ENCODE data around the gene NOTCH2. TPM values are rescaled to one million over a fixed set of nuclear protein-coding genes. Genes with fewer than 3 reads are reported as not detected.

NOTCH2 gene
- total RNA-seq, 1 donor from 2014 or later = 112 TPM

GRCh38 chr1:119902775-119903442, 166.6 kb downstream of the NOTCH2 start:
- Mint-ChIP-seq H3K4me3 (ENCODE audit: low read depth) (no peak overlapping the region), H3K4me1 (ENCODE audit: low read depth) (no peaks in the 10 kb centered on the region), H3K9me3 (ENCODE audit: low read depth) (peaks cover 9% of the 10 kb centered on the region), H3K27me3 (peaks cover 55% of the 10 kb centered on the region), H3K27ac (no peak overlapping the region), H3K36me3 (ENCODE audit: insufficient read depth) (peaks cover 5% of the 10 kb centered on the region)
- DNase-seq (ENCODE audit: low spot score, unreplicated experiment) = no peak
- TF ChIP-seq CTCF (IDR thresholded peaks at IDR 0.05; ENCODE audit: unreplicated experiment) = no peak

GRCh38 chr1:119898981-119899720, 170.3 kb downstream of the NOTCH2 start:
- DNase-seq (ENCODE audit: low spot score, unreplicated experiment) = no peak
- peaks cover 24% of the 10 kb centered on the region for H3K27me3 Mint-ChIP-seq
- TF ChIP-seq CTCF (IDR thresholded peaks at IDR 0.05; ENCODE audit: unreplicated experiment) = no peak
- H3K4me3 Mint-ChIP-seq (ENCODE audit: low read depth) = no peak overlapping the region
- H3K4me1 Mint-ChIP-seq (ENCODE audit: low read depth) = peaks cover 9% of the 10 kb centered on the region
- H3K36me3 Mint-ChIP-seq (ENCODE audit: insufficient read depth) = peaks cover 1% of the 10 kb centered on the region
- no peak overlapping the region for H3K27ac Mint-ChIP-seq
- H3K9me3 Mint-ChIP-seq (ENCODE audit: low read depth) = peaks cover 3% of the 10 kb centered on the region

GRCh38 chr1:119898530-119898929, 170.9 kb downstream of the NOTCH2 start:
- Mint-ChIP-seq H3K4me1 (ENCODE audit: low read depth) (peaks cover 15% of the 10 kb centered on the region), H3K9me3 (ENCODE audit: low read depth) (peaks cover 3% of the 10 kb centered on the region), H3K27ac (no peak overlapping the region), H3K27me3 (peaks cover 19% of the 10 kb centered on the region), H3K36me3 (ENCODE audit: insufficient read depth) (peaks cover 1% of the 10 kb centered on the region), H3K4me3 (ENCODE audit: low read depth) (no peak overlapping the region)
- no peak for DNase-seq (ENCODE audit: low spot score, unreplicated experiment)
- no peak for TF ChIP-seq CTCF (IDR thresholded peaks at IDR 0.05; ENCODE audit: unreplicated experiment)

GRCh38 chr1:119896303-119896702, 173.2 kb downstream of the NOTCH2 start, which contains the start of gene ADAM30:
ADAM30 (minus strand) TSS chr1:119896515; CDS start chr1:119896336, 179 bp downstream.
- Mint-ChIP-seq H3K36me3 (ENCODE audit: insufficient read depth) (peaks cover 1% of the 10 kb centered on the region), H3K4me3 (ENCODE audit: low read depth) (no peak within 1 kb of the TSS), H3K27me3 (peaks cover 4% of the 10 kb centered on the region), H3K9me3 (ENCODE audit: low read depth) (peaks cover 3% of the 10 kb centered on the region), H3K4me1 (ENCODE audit: low read depth) (peaks cover 28% of the 10 kb centered on the region), H3K27ac (peak within 1 kb of the TSS; percentile 51)
- DNase-seq (ENCODE audit: low spot score, unreplicated experiment) = no peak
- TF ChIP-seq CTCF (IDR thresholded peaks at IDR 0.05; ENCODE audit: unreplicated experiment) = no peak

GRCh38 chr1:119895102-119895501, 174.4 kb downstream of the NOTCH2 start:
- Mint-ChIP-seq H3K9me3 (ENCODE audit: low read depth) (peaks cover 3% of the 10 kb centered on the region), H3K36me3 (ENCODE audit: insufficient read depth) (peaks cover 1% of the 10 kb centered on the region), H3K4me1 (ENCODE audit: low read depth) (peaks cover 28% of the 10 kb centered on the region), H3K27ac (peak overlapping the region; percentile 6), H3K27me3 (no peaks in the 10 kb centered on the region), H3K4me3 (ENCODE audit: low read depth) (peak overlapping the region; percentile 1)
- DNase-seq (ENCODE audit: low spot score, unreplicated experiment) = no peak
- no peak for TF ChIP-seq CTCF (IDR thresholded peaks at IDR 0.05; ENCODE audit: unreplicated experiment)
